GM18498 (cell line): ENCODE results near the gene ADGRD1.
A peak's percentile ranks its signal among the peaks of the same experiment; 100 is the strongest.
"Not testable (repeated sequence)": the region's sequence is repeated elsewhere in the genome, so short reads cannot be mapped to it uniquely, and the experiment has no call there.

Experiments used
- ATAC-seq: cut with Tn5 transposase; IDR thresholded peaks from one replicate; pipeline ENCODE4 v1.9.1; 2021; ENCODE audit warnings: mild to moderate bottlenecking, moderate library complexity; ENCODE audit not compliant: unreplicated experiment

ADGRD1 gene

DNA sequence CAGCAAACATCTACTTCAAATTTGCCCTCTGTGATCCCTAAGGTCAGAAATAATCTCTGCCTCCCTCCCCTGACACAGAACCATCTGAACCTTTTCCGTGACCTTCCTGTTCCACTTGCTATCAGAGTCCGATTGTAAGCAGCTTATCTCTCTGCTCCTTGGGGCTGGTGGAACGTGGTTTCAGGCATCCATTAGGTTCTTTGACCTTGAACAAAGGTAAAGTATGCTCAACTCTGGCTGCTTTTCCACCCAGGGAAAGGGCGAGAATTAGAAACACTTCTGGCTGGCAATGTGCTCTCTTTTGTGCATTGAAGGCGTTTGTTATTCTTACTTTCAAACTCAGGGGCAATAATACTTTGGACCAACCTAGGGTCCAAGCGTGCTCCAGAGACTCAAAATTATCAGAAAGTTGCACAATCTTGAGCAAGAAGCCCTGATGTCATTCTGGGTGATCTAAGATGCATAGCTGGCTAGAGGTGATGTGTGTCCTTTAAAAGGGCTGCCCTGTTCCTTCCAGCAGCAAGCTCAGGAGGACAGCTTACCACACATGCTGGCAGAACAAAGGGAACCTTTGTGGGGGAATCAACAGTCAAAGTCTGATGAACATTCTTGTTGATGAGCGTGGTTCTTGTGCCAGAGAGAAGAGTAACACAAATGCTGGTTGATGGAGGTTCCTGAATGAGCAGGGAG, 29.8 kb downstream of the ADGRD1 start:
- ATAC-seq: no peak

DNA sequence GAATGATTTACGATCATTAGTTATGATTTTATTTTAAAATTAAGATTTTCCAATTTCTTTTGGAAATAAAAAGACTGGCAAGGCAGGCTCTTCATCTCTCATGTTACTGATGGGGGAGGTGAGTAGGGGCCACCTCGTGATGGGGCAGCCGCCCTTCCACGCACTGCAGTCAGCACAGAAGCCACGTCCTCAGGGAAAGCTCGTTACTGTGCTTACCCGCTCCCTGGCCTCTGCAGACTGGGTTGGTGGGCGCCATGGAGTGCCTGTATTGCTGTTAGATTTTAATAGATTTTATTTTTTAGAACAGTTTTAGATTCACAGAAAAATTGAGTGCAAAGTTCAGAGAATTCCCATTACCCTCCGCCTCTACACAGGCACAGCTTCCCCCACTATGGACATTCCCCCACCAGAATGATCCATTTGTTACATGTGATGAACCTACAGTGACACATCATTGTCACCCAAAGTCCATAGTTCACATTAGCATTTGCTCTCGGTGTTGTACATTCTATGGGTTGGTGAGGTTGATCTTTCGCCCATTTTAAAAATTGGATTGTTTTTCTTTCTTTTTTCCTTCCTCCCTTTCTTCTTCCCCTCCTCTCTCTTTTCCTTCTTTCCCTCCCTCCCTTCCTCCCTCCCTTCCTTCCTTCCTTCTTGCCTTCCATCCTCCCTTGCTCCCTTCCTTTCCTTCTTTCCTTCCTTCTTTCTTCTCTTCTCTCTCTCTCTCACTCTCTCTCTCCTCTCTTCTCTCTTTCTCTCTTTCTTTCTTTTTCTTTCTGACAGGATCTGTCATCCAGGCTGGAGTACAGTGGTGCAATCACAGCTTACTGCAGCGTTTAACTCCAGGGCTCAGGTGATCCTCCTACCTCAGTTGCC, 30.7 kb downstream of the ADGRD1 start:
- ATAC-seq: no peak

- ATAC-seq: no peak
These were observed 33.6 kb downstream of the ADGRD1 start for GRCh38 chr12:130987151-130987931.

GRCh38 chr12:130988261-130988660, 34.6 kb downstream of the ADGRD1 start:
- ATAC-seq: no peak

GRCh38 chr12:130988751-130989150, 35.0 kb downstream of the ADGRD1 start:
- ATAC-seq: no peak

- ATAC-seq: no peak
These were observed 35.7 kb downstream of the ADGRD1 start for GRCh38 chr12:130989391-130989790.

DNA sequence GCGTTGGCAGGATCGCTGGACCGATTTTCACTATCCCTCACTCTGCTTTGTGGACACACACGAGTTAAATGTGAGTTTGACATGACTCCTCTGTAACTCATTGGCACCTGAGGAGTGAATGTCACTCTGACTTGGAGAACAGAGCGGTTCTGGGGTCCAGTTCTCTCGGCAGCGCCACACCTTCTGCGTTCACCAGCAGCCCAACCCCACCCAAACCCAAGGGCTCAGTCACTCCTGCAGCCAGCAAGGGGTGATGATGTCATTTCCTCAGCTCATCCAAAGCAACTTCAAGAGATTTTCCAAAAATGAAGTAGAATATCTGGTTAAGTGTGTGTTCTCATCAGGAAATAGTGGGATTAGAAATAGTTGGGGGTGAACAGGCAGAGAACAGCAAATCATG, 36.3 kb downstream of the ADGRD1 start:
- no peak for ATAC-seq

DNA sequence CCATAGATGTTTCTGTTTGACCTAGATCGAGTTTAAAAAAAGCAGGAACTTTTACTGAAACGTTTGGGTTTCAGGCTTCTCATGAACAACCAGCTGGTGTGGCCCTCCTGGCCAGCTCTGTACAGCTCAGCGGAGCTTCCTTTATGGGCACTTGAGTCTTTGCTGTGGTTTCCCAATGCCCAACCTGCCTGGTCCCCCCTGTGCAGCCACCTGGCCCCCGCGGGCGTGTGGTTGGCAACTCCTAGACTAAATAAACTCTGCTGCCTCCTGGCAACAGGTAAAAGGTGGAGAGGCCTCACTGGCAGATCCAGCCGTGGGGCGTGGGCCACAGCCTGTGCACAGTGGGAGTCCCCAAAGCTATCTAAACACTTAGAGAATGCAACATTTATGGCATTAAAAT, 38.7 kb downstream of the ADGRD1 start:
- ATAC-seq: peak; percentile 40

DNA sequence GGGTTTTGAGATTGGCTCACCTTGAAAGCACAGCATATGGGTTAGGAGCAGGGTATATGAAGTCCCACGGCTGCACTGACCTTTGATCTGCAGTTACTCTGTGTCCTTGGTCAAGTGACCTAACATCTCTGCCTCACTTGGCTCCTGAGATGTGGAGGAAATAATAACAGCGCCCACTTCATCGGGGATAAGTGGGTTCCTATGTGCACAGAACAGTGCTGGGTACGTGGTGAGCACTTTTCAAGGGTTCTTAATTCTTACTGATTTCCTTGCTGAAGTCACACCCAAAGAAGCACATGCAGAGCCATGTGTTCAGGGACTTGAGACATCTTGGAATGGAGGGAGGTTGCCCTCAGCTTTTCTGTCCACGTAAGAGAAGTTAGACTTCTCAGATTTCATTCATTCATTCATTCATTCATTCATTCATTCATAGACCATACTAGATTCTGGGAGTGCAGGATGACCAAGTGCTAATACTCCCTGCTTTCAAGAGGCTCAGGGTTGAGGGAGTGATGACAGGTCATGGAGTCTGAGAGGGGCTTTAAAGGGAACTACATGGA, 39.4 kb downstream of the ADGRD1 start:
- ATAC-seq: peak; percentile 6

DNA sequence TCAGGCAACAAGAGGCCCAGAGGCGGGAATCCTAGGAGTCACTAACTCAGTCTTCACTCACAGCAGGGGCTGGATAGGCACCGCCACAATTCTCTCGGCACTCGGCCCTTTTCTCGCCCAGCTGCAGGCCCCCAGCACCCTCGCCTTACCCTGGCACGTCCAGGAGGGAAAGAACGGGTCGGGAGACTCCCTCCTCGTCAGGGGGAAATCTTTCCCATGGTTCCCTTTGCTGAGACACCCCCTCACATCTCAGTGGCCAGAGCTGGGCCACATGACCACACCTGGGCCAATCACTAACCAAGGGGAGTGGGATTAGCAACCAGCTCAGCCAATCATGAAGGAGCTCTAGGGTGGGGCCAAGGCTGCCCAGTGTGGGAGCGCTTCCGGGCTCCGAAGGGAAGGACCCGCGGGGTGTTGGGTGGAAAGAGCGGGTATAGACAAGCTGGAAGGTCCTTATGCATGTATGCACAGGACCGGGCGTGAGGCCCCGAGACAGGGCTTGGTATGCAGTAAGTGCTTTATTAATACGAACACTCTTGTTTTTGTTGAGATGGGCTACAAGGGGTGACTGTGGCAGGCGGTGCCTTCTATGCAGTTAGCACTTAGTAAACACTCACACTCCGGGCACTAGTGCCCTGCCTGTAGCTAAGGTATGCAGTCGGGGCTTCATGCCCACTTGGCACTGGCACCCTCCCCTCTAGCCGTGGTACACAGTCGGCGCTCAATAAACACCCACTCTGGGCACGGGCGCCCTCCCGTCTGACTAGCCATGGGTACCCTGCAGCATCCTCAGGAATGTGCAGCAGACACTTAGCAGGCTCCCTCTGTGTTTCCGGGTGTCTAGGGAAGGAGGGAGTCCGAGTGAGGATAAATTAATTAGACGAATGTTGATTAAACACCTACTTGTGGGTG, 40.3 kb downstream of the ADGRD1 start:
- ATAC-seq: no peak

GRCh38 chr12:130994821-130995375, 41.2 kb downstream of the ADGRD1 start:
- no peak for ATAC-seq

DNA sequence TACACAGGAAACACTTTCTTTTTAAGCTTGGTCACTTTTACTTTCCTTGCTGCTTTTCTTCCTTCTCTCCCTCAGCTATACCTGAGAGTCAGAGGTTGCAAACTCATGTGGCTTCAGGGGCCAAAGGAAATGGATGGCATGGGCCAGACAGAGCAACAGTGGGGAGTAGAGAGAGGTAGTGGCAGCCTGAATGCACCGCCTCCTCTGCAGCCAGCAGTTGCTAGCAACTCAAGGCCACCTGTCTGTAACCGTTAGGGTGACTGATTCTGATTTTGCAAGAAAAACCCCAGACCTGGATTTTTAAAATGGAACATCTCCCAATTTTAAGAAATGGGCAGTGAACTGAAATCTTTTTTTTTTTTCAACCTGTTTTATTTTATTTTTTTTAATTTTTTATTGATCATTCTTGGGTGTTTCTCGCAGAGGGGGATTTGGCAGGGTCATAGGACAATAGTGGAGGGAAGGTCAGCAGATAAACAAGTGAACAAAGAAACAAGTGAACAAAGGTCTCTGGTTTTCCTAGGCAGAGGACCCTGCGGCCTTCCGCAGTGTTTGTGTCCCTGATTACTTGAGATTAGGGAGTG, 41.8 kb downstream of the ADGRD1 start:
- ATAC-seq: not testable (repeated sequence)

DNA sequence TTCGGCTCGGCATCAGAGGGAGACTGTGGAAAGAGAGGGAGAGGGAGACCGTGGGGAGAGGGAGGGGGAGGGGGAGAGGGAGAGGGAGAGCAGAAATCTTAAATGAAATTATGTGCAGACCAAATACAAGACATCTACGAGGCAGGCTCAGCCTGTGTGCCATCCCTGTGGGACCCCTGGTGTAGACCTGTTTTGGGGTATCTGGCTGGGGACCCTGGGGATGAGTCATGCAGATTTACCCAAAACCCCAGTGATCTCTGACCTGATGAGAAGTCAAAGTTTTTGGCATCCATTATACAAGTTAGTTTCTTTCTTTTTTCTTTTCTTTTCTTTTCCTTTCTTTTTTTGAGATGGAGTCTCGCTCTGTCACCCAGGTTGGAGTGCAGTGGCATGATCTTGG, 44.4 kb downstream of the ADGRD1 start:
- no peak for ATAC-seq

DNA sequence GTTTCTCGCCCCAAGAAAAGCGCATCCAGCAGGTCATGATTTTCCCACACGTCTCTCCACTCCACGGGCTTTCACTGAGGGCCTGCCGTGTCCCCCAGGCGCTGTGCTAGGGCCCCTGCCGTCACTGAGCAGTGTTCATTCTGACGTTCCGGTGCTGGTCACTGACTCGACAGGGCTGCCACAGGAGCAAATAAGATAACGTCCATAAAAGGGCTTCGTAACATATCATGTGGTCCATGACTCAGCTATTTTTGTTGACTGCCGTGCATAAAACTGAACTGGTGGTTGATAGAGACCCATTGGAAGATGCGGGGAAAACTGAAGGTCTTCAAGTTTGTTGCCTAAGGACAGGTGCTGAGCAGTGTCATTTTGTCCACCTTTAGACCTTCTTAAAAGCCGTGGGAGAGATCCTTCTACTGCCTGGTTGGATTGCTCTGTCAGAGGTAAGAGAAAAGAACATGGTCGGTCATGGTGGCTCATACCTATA, 46.3 kb downstream of the ADGRD1 start:
- ATAC-seq: no peak

DNA sequence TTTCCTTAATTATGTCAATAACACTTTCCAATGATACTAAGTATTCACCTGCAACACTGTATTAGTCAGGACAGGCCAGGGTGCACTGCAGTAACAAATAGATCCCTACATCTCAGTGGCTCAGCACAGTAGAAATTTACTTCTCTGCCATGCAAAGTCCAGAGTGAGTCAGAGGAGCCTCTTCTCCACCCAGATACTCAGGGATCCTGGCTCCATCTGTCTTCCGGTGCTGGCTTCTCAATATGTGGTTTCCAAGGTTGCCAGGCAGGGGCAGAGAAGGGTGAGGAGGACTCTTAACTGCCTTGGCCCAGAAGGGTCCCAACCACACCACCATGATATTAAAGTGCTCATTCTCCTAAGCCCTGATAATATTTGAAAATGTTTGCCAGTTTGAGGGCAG, 47.8 kb downstream of the ADGRD1 start:
- no peak for ATAC-seq

DNA sequence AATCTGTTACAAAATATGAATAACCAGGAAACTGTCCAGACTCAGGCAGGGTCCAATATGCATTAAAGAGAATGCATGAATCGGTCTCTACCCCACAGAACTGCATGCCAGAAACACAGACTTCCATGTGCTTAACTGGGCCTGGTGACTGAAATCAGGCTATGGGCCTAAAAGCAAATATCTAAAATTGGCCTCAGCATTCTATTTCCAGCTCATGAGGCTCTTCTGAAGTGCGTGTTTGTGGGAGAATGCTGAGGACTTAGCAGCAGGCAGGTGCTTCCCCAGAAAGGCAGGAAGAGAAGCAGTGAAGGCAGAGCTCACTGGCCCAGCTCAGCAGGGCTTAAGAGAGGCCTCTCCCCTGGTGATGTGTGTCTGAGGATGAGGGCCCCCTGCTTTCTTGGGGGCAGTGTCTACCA, 48.5 kb downstream of the ADGRD1 start:
- ATAC-seq: no peak

DNA sequence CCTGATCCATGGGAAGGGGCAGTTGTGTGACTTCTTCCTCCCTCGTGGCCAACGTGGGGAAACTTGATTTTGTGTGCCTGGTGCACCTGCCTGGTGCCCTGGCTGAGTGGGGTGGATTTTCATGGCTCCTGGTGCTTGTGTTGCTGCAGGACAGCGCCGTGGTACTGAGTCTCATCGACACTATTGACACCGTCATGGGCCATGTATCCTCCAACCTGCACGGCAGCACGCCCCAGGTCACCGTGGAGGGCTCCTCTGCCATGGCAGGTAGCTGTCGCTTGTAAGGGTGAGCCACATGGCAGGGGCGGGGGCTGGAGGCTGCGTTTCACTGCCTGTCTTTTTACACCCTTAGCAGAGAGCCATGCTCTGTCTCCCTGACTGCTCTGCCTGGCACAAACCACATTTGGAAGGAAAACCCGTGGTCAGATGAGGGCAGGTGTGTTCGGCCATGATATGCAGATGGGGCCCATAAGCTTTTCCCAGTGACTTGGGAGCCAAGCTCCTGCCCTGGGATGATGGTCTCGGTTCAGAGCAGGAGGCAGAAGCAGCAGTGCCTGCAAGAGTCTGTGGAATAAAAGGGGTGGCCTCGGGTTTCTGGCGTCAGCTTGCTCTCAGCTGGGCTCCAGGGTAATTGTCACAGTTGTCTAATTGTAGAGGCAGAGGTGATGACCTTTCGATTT, 49.5 kb downstream of the ADGRD1 start:
- no peak for ATAC-seq

- ATAC-seq: no peak
These were observed 50.0 kb downstream of the ADGRD1 start for GRCh38 chr12:131003716-131004045.

DNA sequence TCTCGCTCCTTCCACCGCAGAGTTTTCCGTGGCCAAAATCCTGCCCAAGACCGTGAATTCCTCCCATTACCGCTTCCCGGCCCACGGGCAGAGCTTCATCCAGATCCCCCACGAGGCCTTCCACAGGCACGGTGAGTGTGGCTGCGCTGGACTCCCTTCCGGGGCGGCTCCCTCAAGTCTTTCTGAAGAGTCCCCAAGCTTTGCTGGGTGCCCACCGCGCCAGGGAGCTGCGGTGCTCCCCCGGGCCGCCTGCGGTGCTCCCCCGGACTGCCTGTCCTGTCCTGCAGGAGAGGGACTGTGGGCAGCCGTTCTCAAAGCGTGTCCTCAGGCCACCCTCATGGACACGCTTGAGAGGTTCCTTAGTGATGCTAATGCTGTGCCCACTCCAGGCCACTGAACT, 50.5 kb downstream of the ADGRD1 start:
- no peak for ATAC-seq
